ENCODE results near the gene AK2. TPM values are rescaled to one million over a fixed set of nuclear protein-coding genes. Genes with fewer than 3 reads are reported as not detected.

AK2 gene
- total and polyA plus RNA-seq, 4 donors: 34.2 to 181 (median 115) TPM

DNA sequence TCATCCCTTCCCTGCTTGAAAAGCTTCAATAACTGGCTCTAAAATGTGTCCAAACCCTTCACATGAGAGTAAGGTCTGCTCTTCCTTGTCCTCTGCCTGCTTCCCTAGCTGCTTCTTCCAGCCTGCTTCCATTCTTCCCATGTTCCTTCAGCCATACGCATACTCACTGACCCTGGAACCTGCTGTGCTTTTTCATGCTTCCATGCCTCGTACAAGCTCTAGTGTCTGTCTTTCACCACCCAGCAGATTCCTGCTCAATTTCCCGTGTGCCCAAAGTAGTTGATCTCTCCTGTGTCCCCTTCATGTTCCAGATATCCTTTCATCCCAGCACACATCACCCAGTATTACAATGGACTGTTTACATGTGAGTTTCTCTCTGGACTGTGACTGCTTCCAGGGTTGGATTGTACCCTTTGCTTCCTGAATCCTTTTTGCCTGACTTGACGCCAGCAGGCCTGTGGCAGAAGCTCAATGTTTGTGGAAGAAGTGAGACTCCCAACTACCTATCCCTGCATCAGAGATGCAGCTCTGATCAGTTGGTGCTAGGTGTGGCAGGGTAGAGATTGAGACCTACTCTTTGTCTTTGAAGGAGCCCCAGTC lies 36.2 kb downstream of the AK2 start:
- no peak overlapping the region for H3K9ac ChIP-seq (ENCODE audit: low read depth in 1 of 2, low read length in 2 of 2)
- peaks cover 13 to 36% (median 17%) of the 10 kb centered on the region in 4 donors for H3K4me1 ChIP-seq (ENCODE audit: control insufficient read depth in 4 of 4, insufficient read depth in 4 of 4, low read length in 3 of 4)
- TF ChIP-seq HNF4A (conservative IDR thresholded peaks at IDR 0.05) (peak; percentile 24 to 31), FOXA2 (IDR thresholded peaks at IDR 0.05) (no peak), HNF4G (IDR thresholded peaks at IDR 0.05) (no peak), NR2F2 (IDR thresholded peaks at IDR 0.05) (no peak), JUND (IDR thresholded peaks at IDR 0.05) (no peak), RXRA (IDR thresholded peaks at IDR 0.05) (peak in 1 of 2 donors; percentile 14), FOXA1 (IDR thresholded peaks at IDR 0.05) (no peak), YY1 (IDR thresholded peaks at IDR 0.05) (no peak), SP1 (IDR thresholded peaks at IDR 0.05) (no peak)
- TF ChIP-seq, protein P1, sequence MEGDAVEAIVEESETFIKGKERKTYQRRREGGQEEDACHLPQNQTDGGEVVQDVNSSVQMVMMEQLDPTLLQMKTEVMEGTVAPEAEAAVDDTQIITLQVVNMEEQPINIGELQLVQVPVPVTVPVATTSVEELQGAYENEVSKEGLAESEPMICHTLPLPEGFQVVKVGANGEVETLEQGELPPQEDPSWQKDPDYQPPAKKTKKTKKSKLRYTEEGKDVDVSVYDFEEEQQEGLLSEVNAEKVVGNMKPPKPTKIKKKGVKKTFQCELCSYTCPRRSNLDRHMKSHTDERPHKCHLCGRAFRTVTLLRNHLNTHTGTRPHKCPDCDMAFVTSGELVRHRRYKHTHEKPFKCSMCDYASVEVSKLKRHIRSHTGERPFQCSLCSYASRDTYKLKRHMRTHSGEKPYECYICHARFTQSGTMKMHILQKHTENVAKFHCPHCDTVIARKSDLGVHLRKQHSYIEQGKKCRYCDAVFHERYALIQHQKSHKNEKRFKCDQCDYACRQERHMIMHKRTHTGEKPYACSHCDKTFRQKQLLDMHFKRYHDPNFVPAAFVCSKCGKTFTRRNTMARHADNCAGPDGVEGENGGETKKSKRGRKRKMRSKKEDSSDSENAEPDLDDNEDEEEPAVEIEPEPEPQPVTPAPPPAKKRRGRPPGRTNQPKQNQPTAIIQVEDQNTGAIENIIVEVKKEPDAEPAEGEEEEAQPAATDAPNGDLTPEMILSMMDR (IDR thresholded peaks at IDR 0.05; ENCODE audit: low read depth, low read length, missing input control): no peak
- TF ChIP-seq, protein P2, sequence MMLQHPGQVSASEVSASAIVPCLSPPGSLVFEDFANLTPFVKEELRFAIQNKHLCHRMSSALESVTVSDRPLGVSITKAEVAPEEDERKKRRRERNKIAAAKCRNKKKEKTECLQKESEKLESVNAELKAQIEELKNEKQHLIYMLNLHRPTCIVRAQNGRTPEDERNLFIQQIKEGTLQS (IDR thresholded peaks at IDR 0.05): no peak
- TF ChIP-seq, protein P3, sequence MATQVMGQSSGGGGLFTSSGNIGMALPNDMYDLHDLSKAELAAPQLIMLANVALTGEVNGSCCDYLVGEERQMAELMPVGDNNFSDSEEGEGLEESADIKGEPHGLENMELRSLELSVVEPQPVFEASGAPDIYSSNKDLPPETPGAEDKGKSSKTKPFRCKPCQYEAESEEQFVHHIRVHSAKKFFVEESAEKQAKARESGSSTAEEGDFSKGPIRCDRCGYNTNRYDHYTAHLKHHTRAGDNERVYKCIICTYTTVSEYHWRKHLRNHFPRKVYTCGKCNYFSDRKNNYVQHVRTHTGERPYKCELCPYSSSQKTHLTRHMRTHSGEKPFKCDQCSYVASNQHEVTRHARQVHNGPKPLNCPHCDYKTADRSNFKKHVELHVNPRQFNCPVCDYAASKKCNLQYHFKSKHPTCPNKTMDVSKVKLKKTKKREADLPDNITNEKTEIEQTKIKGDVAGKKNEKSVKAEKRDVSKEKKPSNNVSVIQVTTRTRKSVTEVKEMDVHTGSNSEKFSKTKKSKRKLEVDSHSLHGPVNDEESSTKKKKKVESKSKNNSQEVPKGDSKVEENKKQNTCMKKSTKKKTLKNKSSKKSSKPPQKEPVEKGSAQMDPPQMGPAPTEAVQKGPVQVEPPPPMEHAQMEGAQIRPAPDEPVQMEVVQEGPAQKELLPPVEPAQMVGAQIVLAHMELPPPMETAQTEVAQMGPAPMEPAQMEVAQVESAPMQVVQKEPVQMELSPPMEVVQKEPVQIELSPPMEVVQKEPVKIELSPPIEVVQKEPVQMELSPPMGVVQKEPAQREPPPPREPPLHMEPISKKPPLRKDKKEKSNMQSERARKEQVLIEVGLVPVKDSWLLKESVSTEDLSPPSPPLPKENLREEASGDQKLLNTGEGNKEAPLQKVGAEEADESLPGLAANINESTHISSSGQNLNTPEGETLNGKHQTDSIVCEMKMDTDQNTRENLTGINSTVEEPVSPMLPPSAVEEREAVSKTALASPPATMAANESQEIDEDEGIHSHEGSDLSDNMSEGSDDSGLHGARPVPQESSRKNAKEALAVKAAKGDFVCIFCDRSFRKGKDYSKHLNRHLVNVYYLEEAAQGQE (IDR thresholded peaks at IDR 0.05): no peak
- TF ChIP-seq, protein P4, sequence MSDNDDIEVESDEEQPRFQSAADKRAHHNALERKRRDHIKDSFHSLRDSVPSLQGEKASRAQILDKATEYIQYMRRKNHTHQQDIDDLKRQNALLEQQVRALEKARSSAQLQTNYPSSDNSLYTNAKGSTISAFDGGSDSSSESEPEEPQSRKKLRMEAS (IDR thresholded peaks at IDR 0.05): no peak
- H3K27ac ChIP-seq (ENCODE audit: low read depth in 1 of 2, low read length in 2 of 2): no peak overlapping the region
- no peaks in the 10 kb centered on the region for H3K36me3 ChIP-seq (ENCODE audit: control insufficient read depth in 4 of 4, insufficient read depth in 3 of 4, low read depth in 1 of 4, low read length in 3 of 4)
- no peaks in the 10 kb centered on the region for H3K27me3 ChIP-seq (ENCODE audit: control insufficient read depth in 4 of 4, insufficient read depth in 4 of 4, low read length in 3 of 4)
- no peak for DNase-seq (ENCODE audit: low spot score)
- no peaks in the 10 kb centered on the region for H3K9me3 ChIP-seq (ENCODE audit: control insufficient read depth in 4 of 4, low read length in 3 of 4)
- WGBS: 66% methylated on average over 4 of the region's 4 CpGs
- H3K4me3 ChIP-seq (ENCODE audit: low read depth in 1 of 3, low read length in 3 of 3): no peak overlapping the region

DNA sequence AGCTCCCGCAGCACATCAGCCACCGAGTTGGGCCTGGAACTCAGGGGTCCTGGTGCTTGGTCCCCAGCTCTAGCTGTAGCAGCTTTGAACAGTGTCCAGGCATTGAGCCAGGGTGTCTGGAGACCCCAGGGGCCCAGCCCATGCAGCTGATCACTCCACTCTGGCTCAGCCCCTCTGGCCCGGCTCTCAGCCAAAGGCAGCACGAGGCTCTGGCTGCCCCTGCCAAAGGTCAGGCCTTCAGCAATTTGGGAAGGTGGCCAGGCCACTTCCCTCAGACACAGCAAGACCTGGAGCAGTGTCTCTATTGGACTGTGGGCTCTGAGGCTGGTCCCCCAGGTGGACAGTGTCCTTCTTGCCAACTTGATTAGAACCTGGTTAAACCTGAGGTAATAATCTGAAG lies 37.7 kb downstream of the AK2 start:
- no peak overlapping the region for H3K9ac ChIP-seq (ENCODE audit: low read depth in 1 of 2, low read length in 2 of 2)
- H3K36me3 ChIP-seq (ENCODE audit: control insufficient read depth in 4 of 4, insufficient read depth in 3 of 4, low read depth in 1 of 4, low read length in 3 of 4): no peaks in the 10 kb centered on the region
- no peaks in the 10 kb centered on the region for H3K27me3 ChIP-seq (ENCODE audit: control insufficient read depth in 4 of 4, insufficient read depth in 4 of 4, low read length in 3 of 4)
- DNase-seq (ENCODE audit: low spot score): peak; percentile 45
- no peaks in the 10 kb centered on the region for H3K9me3 ChIP-seq (ENCODE audit: control insufficient read depth in 4 of 4, low read length in 3 of 4)
- H3K4me1 ChIP-seq (ENCODE audit: control insufficient read depth in 4 of 4, insufficient read depth in 4 of 4, low read length in 3 of 4): peaks cover 13 to 33% (median 16%) of the 10 kb centered on the region in 4 donors
- no peak overlapping the region for H3K4me3 ChIP-seq (ENCODE audit: low read depth in 1 of 3, low read length in 3 of 3)
- 52% methylated on average over 4 of the region's 4 CpGs for WGBS
- H3K27ac ChIP-seq (ENCODE audit: low read depth in 1 of 2, low read length in 2 of 2): no peak overlapping the region
- peak; percentile 18 for TF ChIP-seq SP1 (IDR thresholded peaks at IDR 0.05)
- TF ChIP-seq, protein P1 (IDR thresholded peaks at IDR 0.05; ENCODE audit: low read depth, low read length, missing input control): no peak
- no peak for TF ChIP-seq EGR1 (IDR thresholded peaks at IDR 0.05; ENCODE audit: low read depth in 2 of 2)
- peak; percentile 46 to 70 for TF ChIP-seq HNF4A (conservative IDR thresholded peaks at IDR 0.05)
- no peak for TF ChIP-seq HNF4G (IDR thresholded peaks at IDR 0.05)
- TF ChIP-seq, protein P4 (IDR thresholded peaks at IDR 0.05): no peak
- no peak for TF ChIP-seq GABPA (IDR thresholded peaks at IDR 0.05 in 1 of 2, conservative IDR thresholded peaks at IDR 0.05 in 1 of 2)
- TF ChIP-seq NR2F2 (IDR thresholded peaks at IDR 0.05): peak; percentile 44
- no peak for TF ChIP-seq FOXA1 (IDR thresholded peaks at IDR 0.05)
- no peak for TF ChIP-seq YY1 (IDR thresholded peaks at IDR 0.05)
- no peak for TF ChIP-seq TAF1 (conservative IDR thresholded peaks at IDR 0.05)
- no peak for TF ChIP-seq JUND (IDR thresholded peaks at IDR 0.05)
- TF ChIP-seq, protein P2 (IDR thresholded peaks at IDR 0.05): no peak
- TF ChIP-seq, protein P5, sequence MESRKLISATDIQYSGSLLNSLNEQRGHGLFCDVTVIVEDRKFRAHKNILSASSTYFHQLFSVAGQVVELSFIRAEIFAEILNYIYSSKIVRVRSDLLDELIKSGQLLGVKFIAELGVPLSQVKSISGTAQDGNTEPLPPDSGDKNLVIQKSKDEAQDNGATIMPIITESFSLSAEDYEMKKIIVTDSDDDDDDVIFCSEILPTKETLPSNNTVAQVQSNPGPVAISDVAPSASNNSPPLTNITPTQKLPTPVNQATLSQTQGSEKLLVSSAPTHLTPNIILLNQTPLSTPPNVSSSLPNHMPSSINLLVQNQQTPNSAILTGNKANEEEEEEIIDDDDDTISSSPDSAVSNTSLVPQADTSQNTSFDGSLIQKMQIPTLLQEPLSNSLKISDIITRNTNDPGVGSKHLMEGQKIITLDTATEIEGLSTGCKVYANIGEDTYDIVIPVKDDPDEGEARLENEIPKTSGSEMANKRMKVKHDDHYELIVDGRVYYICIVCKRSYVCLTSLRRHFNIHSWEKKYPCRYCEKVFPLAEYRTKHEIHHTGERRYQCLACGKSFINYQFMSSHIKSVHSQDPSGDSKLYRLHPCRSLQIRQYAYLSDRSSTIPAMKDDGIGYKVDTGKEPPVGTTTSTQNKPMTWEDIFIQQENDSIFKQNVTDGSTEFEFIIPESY (IDR thresholded peaks at IDR 0.05): no peak
- peak; percentile 28 to 71 for TF ChIP-seq RXRA (IDR thresholded peaks at IDR 0.05)
